PC-3 (cell line): ENCODE measurements around the gene GHITM.

Experiments
- EZH2 ChIP-seq: fragments of 300-600 bp; sonication (generic); IDR thresholded peaks from one replicate; pipeline ENCODE4 v1.6.1; 2017; ENCODE audit warnings: antibody characterized with exemption, mild to moderate bottlenecking, low read length; ENCODE audit not compliant: unreplicated experiment
- EZH2phosphoT487 ChIP-seq: fragments of 300-600 bp; sonication (generic); IDR thresholded peaks from 2 replicates; pipeline ENCODE4 v1.6.1; 2018; ENCODE audit warnings: mild to moderate bottlenecking, antibody characterized with exemption, low read length, borderline replicate concordance
- TF ChIP-seq, protein P1 (sequence below): fragments of 300-600 bp; sonication (generic); conservative IDR thresholded peaks from 2 replicates; pipeline ENCODE4 v1.5.1; 2017; ENCODE audit warnings: antibody characterized with exemption, low read depth, mild to moderate bottlenecking, low read length

DNA sequence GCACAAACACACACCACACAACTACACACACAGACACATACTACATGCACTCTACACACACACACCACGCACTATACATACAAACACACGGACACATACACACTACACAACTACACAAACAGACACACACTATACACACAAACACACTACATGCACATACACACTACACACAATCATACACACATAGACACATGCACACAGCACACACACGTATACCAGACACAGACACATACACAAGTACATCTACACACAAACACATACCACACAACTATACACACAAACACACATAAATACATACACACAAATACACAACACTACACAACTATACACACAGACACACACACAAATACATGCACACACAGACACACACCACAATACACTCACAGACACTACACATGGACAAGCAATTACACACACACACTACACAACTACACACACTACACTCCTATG is 38.9 kb downstream of the GHITM start:
- TF ChIP-seq, protein P1, sequence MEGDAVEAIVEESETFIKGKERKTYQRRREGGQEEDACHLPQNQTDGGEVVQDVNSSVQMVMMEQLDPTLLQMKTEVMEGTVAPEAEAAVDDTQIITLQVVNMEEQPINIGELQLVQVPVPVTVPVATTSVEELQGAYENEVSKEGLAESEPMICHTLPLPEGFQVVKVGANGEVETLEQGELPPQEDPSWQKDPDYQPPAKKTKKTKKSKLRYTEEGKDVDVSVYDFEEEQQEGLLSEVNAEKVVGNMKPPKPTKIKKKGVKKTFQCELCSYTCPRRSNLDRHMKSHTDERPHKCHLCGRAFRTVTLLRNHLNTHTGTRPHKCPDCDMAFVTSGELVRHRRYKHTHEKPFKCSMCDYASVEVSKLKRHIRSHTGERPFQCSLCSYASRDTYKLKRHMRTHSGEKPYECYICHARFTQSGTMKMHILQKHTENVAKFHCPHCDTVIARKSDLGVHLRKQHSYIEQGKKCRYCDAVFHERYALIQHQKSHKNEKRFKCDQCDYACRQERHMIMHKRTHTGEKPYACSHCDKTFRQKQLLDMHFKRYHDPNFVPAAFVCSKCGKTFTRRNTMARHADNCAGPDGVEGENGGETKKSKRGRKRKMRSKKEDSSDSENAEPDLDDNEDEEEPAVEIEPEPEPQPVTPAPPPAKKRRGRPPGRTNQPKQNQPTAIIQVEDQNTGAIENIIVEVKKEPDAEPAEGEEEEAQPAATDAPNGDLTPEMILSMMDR = no peak
- TF ChIP-seq EZH2phosphoT487 (no peak), EZH2 (no peak)
